Caco-2 (cell line): Measurements from ENCODE around the gene SLC25A39. TPM values are rescaled to one million over a fixed set of nuclear protein-coding genes. Genes with fewer than 3 reads are reported as not detected.
A peak's percentile ranks its signal among the peaks of the same experiment; 100 is the strongest.

Experiments
- BruUV-seq: library from RNA; stranded (reverse); fragments of 400-500 nt; replicated peaks from 2 replicates; lab custom pipeline; 2021; lab: Mats Ljungman, UMichigan
- CTCF ChIA-PET: fragments of 300-600 bp; sonication (Branson Sonifier 250); formaldehyde crosslinking; loops from one replicate; lab custom pipeline; 2022; ENCODE audit warnings: antibody characterized with exemption; lab: Charles Lee
- POLR2A ChIA-PET: fragments of 300-600 bp; sonication (Branson Sonifier 250); formaldehyde crosslinking; loops from one replicate; lab custom pipeline; 2022; ENCODE audit warnings: antibody characterized with exemption; lab: Charles Lee
- DNase-seq, 2 experiments: peaks; one replicate each; pipeline versions ENCODE4 v3.0.0 to v3.0.0-alpha.2; 2020 to 2022
- H3K27me3 ChIP-seq: replicated peaks from 2 replicates; pipeline ENCODE4 v1.6.0; 2011; ENCODE audit warnings: low read length; ENCODE audit not compliant: control insufficient read depth, insufficient read depth
- H3K36me3 ChIP-seq: 2 replicates; pipeline ENCODE4 v1.5.1; 2011; ENCODE audit warnings: low read length; ENCODE audit not compliant: control insufficient read depth, insufficient read depth
- H3K4me1 ChIP-seq: fragments of 250-450 bp; sonication (Bioruptor Pico); 2 replicates; pipeline ENCODE4 v1.5.1; 2020; ENCODE audit warnings: mild to moderate bottlenecking
- H3K4me3 ChIP-seq: 2 replicates; pipeline ENCODE4 v1.5.1; 2011; ENCODE audit warnings: low read depth, mild to moderate bottlenecking, control low read depth, low read length
- H3K9me3 ChIP-seq: fragments of 250-450 bp; sonication (Bioruptor Pico); 2 replicates; pipeline ENCODE4 v1.5.1; 2020; ENCODE audit warnings: mild to moderate bottlenecking, moderate library complexity
- H3K27ac Mint-ChIP-seq: one replicate; pipeline ENCODE4 v1.8.0; 2022; ENCODE audit warnings: mixed read lengths; ENCODE audit not compliant: unreplicated experiment
- H3K27me3 Mint-ChIP-seq: one replicate; pipeline ENCODE4 v1.8.0; 2022; ENCODE audit warnings: mixed read lengths; ENCODE audit not compliant: insufficient read depth, unreplicated experiment
- H3K36me3 Mint-ChIP-seq: one replicate; pipeline ENCODE4 v1.8.0; 2022; ENCODE audit warnings: mild to moderate bottlenecking, mixed read lengths; ENCODE audit not compliant: insufficient read depth, unreplicated experiment
- H3K4me1 Mint-ChIP-seq: one replicate; pipeline ENCODE4 v1.8.0; 2022; ENCODE audit warnings: low read depth, mixed read lengths; ENCODE audit not compliant: unreplicated experiment
- H3K4me3 Mint-ChIP-seq: one replicate; pipeline ENCODE4 v1.8.0; 2022; ENCODE audit warnings: mild to moderate bottlenecking, moderate library complexity, mixed read lengths; ENCODE audit not compliant: unreplicated experiment
- H3K9me3 Mint-ChIP-seq: one replicate; pipeline ENCODE4 v1.8.0; 2022; ENCODE audit warnings: mixed read lengths; ENCODE audit not compliant: unreplicated experiment
- CTCF ChIP-seq, 2 experiments: fragments of 200-600 bp in 1 of 2; IDR thresholded peaks; 1 replicate in 1 of 2; 2 replicates in 1 of 2; pipeline versions ENCODE4 v1.5.1 to v1.8.0; 2011 to 2022; ENCODE audit warnings: antibody characterized with exemption in 1 of 2, control low read depth in 1 of 2, inconsistent platforms in 1 of 2, low read depth in 1 of 2, low read length in 1 of 2, mild to moderate bottlenecking in 1 of 2, moderate library complexity in 1 of 2; ENCODE audit not compliant: insufficient read depth in 1 of 2, severe bottlenecking in 1 of 2, unreplicated experiment in 1 of 2
- intact Hi-C: fragments of 100-400 bp; cut with micrococcal nuclease; formaldehyde crosslinking; loops from one replicate; pipeline ENCODE4 v1.10.0; 2022; ENCODE audit not compliant: unreplicated experiment
- total RNA-seq: library from RNA; stranded (reverse); gene quantifications from 2 replicates; pipeline ENCODE4 v1.2.3, GENCODE V29; 2022

The SLC25A39 gene
- total RNA-seq, 1 experiment from 2014 or later, result 155 TPM

- H3K9me3 ChIP-seq, result no peaks in the 10 kb centered on the region
- Mint-ChIP-seq H3K36me3 (no peaks in the 10 kb centered on the region), H3K9me3 (no peaks in the 10 kb centered on the region), H3K27me3 (no peaks in the 10 kb centered on the region), H3K4me1 (no peaks in the 10 kb centered on the region), H3K4me3 (peak overlapping the region; percentile 50), H3K27ac (no peak overlapping the region)
- DNase-seq, result peak in 1 of 2 experiments; percentile 71
- intact Hi-C loops, result no loop called here
- H3K36me3 ChIP-seq, result peaks cover 2% of the 10 kb centered on the region; the same call in 1 of the 2 replicates
- no TSS peak for BruUV-seq
- no peaks in the 10 kb centered on the region for H3K4me1 ChIP-seq
- POLR2A ChIA-PET, result interaction anchor here (0.7 kb wide), 1 partner anchor 10 kb away, joined by 3 read pairs; the partner anchor contains the start of gene FAM171A2
- H3K27me3 ChIP-seq, result no peaks in the 10 kb centered on the region
- peak overlapping the region; percentile 33 for H3K4me3 ChIP-seq
- no peak for TF ChIP-seq CTCF (IDR thresholded peaks at IDR 0.05; ENCODE audit: insufficient read depth in 1 of 2, low read depth in 1 of 2, low read length in 1 of 2, severe bottlenecking in 1 of 2, unreplicated experiment in 1 of 2)
- CTCF ChIA-PET, result interaction anchor here (0.6 to 1.8 kb wide), 5 partner anchors 10 to 169 kb away, joined by 3 to 9 read pairs (median 5); partner anchors contain the start of genes FAM171A2 and SLC25A39
These were observed 29.2 kb upstream of the SLC25A39 start for GRCh38 chr17:44353672-44354331.

- Histone ChIP-seq H3K36me3 (peaks cover 2% of the 10 kb centered on the region; the same call in 1 of the 2 replicates), H3K4me1 (no peaks in the 10 kb centered on the region), H3K9me3 (no peaks in the 10 kb centered on the region), H3K27me3 (no peaks in the 10 kb centered on the region), H3K4me3 (peak overlapping the region; percentile 33)
- TF ChIP-seq CTCF (IDR thresholded peaks at IDR 0.05; ENCODE audit: insufficient read depth in 1 of 2, low read depth in 1 of 2, low read length in 1 of 2, severe bottlenecking in 1 of 2, unreplicated experiment in 1 of 2), result no peak
- H3K27ac Mint-ChIP-seq, result no peak overlapping the region
- intact Hi-C loops, result no loop called here
- ChIA-PET POLR2A (interaction anchor here (0.7 kb wide), 1 partner anchor 11 kb away, joined by 3 read pairs; the partner anchor contains the start of gene FAM171A2), CTCF (interaction anchor here (1.0 to 1.8 kb wide), 4 partner anchors 11 to 170 kb away, joined by 3 to 9 read pairs (median 5); partner anchors contain the start of genes FAM171A2 and SLC25A39)
- no peak for DNase-seq
- no TSS peak for BruUV-seq
- no peaks in the 10 kb centered on the region for H3K27me3 Mint-ChIP-seq
- no peaks in the 10 kb centered on the region for H3K36me3 Mint-ChIP-seq
- peak overlapping the region; percentile 50 for H3K4me3 Mint-ChIP-seq
- no peaks in the 10 kb centered on the region for H3K4me1 Mint-ChIP-seq
- no peaks in the 10 kb centered on the region for H3K9me3 Mint-ChIP-seq
These were observed 28.4 kb upstream of the SLC25A39 start for GRCh38 chr17:44352828-44353671.
